NT2/D1 (cell line): ENCODE results near the gene PTER.

Experiments used
- SUZ12 ChIP-seq: IDR thresholded peaks from 2 replicates; pipeline ENCODE4 v1.6.1; 2011; ENCODE audit not compliant: insufficient read length, insufficient read depth; ENCODE audit errors: extremely low read depth
- YY1 ChIP-seq: IDR thresholded peaks from 2 replicates; pipeline ENCODE4 v1.6.1; 2011; ENCODE audit not compliant: insufficient read length, insufficient read depth
- ZNF274 ChIP-seq: IDR thresholded peaks from 2 replicates; pipeline ENCODE4 v1.6.1; 2011; ENCODE audit warnings: mild to moderate bottlenecking, low read depth, low read length

- TF ChIP-seq YY1 (no peak), ZNF274 (no peak), SUZ12 (no peak)
Observed at GRCh38 chr10:16458166-16458955, 21.6 kb downstream of the PTER start.
